Hindlimb muscle (tissue), 1 donor: Measurements from ENCODE around the gene IPO7. TPM values are rescaled to one million over a fixed set of nuclear protein-coding genes. Genes with fewer than 3 reads are reported as not detected.
"Not testable (repeated sequence)": the region's sequence is repeated elsewhere in the genome, so short reads cannot be mapped to it uniquely, and the experiment has no call there.

ENCODE experiments used
- DNase-seq: peaks from one replicate; pipeline ENCODE4 v3.0.0-alpha.2; 2013
- polyA plus RNA-seq: library from polyadenylated mRNA; unstranded; fragments of 120-200 nt; gene quantifications from one replicate; pipeline ENCODE4 v1.2.1, GENCODE V29; 2013; ENCODE audit not compliant: insufficient read length

IPO7 gene
- polyA plus RNA-seq, 1 donor: 85.3 TPM

DNA sequence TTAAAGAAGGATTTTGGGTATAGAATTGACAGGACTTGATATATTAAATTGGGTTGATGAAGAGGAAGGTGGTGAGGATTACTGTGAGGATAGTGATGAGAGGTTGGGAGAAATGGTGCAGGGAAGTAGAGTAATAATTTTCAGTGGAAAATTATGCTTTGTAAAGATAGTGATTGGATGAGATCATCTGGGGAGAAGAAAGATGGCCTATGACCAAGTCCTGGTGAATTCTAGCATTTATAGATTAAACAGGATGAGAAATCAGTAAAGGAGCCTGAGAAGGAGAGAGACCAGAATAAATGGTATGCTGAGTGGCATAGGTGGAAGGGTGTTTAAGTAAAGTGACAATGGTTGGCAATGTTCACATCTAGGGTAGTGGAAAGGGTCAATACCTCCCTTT is 15.0 kb downstream of the IPO7 start:
- no peak for DNase-seq

DNA sequence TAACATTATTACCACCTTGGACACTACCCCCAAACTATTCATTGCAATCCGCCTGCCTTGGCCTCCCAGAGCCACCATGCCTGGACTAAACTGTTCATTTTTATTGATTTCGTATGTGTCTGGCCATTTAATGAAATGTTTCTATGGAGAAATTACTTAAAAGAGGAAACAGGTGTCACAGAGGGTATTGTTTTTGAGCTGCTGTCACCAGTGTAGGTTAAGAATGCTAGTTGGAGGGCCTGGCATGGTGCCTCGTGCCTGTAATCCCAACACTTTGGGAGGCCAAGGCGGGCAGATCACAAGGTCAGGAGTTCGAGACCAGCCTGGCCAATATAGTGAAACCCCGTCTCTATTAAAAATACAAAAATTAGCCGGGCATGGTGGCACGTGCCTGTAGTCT is 17.4 kb downstream of the IPO7 start:
- not testable (repeated sequence) for DNase-seq

DNA sequence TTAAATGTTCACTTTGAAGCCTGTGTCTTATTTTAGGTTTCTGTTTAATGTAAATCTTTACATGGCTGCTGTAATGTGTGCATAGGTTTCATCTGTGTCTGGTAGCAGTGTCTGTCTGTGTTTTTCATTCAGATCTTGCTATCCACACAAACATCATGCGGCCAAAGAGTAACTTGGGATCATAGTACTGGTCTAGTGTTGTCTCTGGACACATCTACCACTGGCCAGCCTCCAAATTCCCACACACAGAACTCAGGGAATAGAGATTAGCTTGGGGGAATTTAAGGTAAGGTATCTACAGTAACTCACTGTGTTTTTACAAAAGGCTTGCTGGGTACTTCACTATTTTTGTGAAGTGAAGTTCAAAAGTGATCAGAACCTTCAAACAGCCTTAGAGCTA is 44.3 kb downstream of the IPO7 start:
- DNase-seq: peak; percentile 1

DNA sequence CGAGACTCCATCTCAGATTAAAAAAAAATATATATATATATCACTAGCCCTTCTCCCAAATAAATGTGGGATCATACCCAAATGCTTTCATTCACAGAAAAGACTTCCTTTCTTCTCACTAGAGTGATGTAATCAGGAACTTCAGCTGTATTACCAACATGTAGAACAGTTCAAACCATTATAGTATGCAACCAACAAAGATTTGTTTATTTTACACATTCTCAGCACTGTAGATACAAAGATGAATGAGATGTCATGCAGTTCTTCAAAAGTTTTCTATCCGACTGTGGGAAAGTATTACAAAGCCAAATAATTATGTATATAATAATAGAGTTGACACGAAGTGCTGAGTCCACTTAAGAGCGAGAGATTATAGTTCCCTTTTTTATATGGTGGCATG is 54.2 kb downstream of the IPO7 start:
- no peak for DNase-seq

DNA sequence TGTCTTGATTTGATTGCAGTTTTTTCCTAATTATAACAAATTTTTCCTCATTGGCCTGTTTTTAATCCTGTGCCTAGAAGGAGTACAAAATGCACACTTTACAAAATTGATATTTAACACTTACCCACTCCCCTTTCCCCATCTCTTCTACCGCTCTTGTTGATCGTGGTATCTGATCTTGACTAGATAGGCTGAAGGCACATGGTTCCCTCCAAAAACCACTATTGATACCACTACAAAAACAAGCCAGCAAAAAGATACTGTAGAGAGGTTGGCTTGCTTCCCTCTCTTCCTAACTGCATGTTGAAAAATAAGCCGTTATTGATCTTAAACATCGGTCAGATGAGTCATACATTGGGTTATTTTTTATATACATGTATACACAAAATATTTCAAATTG is 61.8 kb downstream of the IPO7 start:
- DNase-seq: no peak

DNA sequence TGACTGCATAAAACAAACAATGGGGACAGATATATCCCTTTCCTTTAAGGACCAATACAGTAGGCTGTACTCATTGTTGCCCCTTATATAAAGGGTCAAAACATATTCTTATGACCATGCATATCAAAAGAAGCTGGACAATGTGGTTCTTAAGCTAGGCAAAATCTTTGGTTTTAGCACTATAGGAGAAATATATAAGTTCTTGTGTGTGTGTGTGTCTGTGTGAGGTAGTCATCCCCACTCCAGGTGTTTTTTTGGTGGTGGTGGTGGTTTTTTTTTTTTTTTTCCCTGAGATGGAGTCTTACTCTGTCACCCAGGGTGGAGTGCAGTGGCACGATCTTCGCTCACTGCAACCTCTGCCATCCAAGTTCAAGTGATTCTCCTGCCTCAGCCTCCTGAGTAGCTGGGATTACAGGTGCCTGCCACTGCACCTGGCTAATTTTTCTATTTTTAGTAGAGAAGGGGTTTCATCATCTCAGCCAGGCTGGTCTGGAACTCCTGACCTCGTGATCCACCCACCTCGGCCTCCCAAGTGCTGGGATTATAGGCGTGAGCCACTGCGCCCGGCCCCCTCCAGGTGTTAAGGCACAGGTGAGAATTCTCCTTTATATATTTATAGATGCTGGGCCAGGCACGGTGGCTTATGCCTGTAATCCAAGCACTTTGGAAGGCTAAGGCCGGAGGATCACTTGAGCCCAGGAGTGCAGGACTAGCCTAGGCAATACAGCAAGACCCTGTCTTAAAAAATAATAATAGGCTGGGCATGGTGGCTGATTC is 64.3 kb downstream of the IPO7 start:
- no peak for DNase-seq

DNA sequence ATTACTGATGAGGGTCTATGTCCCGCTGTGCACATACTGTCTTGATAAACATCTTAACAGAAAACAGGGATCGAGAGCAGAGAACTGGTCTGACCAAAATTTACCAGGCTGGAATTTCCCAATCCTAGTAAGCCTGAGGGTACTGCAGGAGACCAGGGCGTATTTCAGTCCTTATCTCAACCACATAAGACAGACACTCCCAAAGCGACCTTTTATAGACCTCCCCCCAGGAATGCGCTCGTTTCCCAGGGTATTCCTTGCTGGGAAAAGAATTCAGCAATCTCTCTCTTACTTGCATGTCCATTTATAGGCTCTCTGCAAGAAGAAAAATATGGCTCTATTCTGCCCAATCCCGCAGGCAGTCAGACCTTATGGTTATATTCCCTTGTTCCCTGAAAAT is 67.6 kb downstream of the IPO7 start:
- not testable (repeated sequence) for DNase-seq

DNA sequence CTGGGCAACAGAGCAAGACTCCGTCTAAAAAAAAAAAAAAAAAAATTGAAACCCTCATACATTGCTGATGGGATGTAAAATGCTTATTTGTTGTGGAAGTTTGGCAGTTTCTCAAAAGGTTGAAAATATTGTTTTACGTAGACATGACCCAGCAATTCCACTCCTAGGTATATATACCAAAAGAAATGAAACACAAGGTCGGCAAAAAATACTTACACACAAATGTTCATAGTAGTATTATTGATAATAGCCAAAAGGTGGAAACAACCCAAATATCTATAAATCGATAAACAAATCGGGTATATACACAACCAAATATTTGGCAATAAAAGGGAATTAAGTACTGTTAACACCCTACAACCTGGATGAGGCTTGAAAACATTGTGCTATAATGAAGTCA is 71.3 kb downstream of the IPO7 start:
- DNase-seq: no peak

DNA sequence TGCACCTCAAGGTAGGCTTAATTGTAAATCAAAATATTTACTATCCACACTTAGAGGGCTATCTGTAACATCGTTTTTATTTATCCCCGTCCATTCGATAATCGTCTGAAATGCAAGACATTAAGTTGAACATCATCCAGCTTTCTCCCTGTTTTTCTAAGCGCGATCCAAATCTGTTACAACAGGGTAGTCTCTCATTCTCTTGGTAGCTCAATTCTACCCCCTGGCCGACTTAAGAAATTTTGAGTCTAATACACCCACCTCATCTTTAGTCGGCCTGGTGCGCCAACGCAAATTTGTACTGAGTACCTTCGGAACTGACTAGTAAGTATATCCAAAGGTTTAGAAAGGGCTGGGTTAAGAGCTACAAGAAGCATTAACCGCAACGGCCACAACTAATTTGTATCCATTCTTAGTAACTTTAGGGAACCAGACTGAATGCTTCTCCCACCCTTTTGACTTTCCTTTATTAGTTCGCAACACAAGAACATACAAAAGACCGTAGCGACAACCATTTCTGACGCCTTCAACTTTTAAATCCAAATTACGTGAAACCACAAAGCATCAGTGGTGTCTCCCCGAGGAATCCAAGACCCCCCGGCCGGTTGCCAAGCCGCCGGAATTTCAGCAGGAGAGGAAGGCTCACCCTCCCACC is 75.3 kb downstream of the IPO7 start:
- DNase-seq: peak; percentile 59

DNA sequence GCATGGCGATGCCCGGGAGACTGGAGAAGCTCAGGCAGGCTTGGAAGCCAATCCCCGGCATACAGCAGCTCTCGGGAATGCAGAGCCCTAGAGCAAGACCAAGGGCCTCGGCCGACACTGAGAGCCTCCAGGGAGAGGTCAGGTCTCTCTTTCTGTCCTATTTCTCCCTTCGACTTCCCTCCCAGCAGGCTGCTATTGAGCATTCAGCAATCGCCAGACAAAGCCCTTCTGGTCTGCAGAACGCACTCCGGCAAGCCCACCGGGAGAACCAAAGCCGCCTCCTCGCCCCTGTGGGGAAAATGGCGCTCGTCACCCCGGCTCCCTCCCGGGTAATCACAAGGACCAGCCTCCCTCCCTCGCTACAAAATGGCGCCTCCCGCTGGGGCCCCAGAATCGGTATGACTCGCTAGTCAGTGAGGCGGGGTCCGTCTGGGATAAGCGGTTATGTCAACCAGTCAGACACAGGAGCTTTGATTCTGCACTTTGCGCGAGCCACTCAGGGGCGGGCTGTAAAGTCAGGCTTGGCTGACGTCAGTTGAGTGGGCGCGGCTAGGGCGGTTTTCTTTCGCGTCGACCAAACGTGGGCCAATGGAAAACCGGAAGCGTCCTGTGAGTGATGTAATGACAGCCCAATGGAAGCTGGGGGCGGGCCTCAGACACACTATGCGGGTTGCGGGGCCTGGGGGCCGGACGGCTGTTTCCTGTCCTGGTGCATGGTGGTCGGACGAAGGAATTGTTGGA is 76.0 kb downstream of the IPO7 start, which contains the start of gene ZNF143:
TSS of gene ZNF143 (plus strand) at position 691 of the 741 bp plus-strand sequence. CDS start 10,297 bp downstream, outside the sequence.
- DNase-seq: peak; percentile 99

DNA sequence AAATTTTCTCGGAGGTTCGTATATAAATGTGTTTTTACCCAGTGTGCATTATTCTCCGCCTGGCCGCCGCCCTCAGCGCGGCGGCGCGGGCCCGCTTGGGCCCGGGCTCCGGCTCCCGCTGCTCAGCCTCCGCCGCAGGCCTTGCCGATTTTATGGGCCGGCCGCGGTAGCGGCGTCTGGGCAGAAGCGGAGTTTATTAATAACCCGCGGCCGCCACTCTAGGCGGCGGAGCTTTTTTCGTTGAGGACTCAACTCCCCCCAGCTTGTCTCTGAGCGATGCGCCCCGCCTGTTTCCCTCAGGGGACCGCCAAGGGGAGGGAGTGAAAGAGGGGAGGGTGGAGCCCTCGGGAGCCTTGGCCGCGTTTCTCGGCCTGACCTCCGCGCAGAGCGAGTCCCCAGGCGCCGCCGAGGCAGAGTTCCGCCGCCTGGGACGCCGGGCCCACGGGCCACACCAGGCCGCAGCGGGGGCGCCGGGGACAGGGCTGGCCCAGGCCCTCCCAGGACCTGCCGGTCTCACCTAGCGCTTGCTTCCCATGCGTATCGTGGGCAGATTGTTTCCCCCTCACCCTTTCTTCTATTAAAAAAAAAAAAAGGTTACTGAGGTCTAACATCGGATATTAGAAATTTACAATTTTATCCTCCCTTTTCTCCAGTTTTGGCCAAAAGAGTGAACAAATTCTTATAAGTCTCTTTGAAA is 76.8 kb downstream of the IPO7 start:
- peak; percentile 91 for DNase-seq

DNA sequence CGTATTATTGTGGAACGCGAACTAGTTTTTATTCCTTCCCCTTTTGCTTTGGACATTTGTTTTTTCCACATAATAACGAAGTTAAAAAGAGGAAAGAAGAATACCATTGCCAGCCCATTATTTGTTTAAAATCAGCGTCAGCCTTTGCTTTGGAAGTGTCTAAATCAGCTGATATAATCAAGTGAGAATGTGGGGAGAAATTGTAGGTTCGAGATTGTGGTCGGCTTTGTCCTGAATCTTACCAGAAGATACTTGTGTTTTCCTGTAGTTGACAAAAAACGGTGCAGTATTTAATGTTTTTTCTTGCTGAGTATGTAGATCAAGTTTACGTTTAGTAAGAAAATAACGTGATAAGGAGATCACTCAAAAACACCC is 77.3 kb downstream of the IPO7 start:
- peak; percentile 39 for DNase-seq

DNA sequence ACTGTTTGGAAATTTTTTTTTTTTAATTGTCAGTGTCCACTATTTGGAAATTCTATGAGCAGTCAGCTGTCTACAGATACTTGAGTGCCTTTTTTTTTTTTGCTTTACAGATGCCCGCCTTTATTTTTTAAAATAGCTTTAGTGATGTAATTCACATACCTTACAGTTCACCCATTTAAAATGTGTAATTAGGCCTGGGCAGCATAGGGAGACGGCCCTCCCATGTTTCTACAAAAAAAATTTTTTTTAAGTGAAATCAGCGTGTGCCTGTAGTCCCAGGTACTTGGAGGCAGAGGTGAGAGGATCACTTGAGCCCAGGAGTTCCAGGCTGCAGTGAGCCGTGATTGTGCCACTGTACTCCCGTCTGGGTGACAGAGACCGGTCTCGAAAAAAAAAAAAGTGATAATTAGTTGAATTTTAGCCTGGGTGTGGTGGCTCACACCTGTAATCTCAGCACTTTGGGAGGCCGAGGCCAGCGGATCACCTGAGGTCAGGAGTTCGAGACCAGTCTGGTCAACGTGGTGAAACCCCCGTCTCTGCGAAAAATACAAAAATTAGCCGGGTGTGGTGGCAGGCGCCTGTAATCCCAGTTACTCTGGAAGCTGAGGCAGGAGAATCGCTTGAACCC is 77.8 kb downstream of the IPO7 start:
- no peak for DNase-seq

DNA sequence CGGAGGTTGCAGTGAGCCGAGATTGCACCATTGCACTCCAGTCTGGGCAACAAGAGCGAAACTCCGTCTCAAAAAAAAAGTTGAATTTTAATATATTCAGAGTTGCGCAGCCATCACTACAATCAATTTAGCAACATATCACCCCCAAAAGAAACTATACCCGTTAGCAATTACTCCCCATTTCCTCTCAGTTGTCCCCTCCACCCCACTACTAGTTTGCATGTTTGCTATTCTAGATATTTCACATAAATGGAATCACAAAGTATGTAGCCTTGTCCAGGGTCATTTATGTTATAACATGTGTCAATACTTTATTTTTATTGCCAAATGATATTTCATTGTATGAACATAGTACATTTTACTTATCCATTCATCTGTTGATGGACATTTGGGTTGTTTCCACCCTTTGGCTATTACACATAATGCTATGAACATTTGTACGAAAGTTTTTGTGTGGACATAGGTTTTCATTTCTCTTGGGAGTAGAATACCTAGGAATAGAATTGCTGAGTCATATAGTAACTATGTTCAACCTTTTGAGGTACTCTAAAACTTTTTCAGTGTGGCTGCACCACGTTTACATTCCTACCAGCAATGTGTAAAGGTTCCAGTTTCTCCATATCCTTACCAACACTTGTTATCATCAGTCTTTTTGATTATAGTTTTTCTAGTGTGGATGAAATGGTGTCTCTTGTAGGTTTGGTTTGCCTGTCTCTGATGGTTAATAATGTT is 78.5 kb downstream of the IPO7 start:
- no peak for DNase-seq

DNA sequence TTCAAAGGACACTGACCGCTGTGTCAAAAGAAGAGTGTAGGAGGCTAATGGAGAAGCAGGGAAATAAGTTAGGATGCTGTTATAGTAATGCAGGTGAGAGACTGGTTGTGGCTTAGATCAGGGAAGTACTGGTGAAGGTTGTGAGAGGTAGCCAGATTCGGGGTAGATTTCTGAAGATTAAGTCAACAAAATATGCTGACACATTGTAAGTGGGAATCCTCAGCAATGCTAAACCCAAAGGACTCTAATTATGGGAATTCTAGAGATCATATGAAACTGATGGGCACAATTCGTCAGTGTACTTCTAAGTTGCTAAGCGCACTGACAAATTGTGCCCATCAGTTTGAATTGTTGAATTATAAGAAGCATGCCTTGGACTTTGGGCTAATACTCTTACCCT is 86.3 kb downstream of the IPO7 start:
- no peak for DNase-seq

DNA sequence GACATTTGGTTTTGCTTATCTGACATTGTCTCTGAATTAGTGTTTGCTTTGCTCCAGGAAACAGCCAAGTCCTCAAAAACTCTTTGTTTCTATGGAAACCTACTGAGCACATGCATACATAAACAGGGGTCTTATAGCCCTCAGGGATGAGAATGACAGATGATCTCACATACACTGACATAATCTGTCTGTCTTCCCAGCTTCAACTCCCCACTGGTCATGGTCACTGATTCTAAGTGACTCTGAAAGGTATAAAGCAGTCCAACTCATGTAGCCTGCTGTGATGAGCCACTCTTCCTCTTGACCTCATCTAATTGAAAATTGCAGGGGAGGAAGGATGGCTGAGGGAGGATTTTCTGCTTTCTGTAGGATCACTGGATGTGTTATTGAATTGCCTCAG is 89.0 kb downstream of the IPO7 start:
- DNase-seq: no peak

DNA sequence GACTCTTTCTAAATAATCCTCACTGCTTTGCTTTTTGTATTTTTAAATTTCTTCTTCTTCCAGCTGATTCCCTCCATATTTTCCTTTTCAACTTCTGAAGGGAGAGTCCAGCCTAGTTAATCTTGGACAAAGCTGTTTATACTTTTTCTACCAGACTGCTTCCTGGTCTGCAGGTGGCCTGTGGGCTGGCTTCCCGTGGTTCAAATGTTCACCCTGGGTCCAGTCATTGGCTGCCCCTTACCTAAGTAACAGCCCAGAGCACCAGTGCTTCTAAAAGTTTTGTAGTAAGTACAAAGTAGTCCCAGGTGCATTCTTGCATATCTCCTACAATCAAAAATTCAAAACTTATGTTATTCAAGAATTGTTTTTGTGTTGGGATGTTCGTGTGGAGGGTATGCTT is 95.4 kb downstream of the IPO7 start:
- DNase-seq: no peak

DNA sequence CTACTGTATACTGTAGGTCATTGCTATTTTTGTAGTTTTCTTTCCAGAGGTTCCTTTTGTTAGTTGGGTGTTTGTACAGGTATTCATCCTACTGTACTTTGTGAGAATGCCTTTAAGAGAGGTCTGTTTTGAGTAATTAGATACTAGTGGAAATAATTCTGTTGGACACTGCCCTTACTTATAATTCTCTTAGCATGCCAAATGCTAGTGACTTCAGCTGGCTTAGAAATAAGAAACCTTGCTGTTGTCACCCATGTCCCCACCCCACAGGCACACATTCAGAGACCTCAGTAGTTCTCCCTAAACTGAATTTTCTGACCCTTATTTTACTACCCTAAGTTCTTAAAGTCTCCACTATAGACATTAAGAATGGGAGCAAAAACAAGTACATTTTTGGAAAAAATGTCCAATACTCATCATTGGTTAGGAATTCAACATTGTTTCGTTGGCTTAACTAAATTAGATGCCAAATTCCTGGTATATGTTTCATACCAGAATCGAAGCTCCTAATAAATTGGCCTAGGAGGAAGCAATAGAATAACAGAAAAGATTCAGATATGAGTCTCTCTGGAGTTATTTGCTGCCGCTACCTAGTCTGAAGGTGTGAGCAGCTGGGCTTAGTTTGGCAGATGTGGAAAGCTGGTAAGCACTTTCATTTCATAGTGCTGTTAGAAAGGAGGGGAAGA is 104.8 kb downstream of the IPO7 start:
- DNase-seq: no peak

DNA sequence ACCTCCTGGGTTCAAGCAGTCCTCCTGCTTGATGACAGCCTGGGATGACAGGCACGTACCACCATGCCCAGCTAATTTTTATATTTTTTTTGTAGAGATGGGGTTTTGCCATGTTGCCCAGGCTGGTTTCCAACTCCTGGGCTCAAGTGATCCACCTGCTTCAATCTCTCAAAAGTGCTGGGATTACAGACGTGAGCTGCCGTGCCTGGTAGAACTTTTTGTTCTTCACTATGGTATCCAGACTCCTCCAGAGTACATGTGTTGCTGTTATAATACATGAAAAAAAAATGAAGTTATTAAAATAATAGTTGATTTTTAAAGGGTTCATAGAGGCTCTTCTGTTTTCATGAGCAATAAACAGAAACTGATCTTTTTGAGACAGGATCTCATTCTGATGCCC is 105.9 kb downstream of the IPO7 start:
- DNase-seq: no peak

DNA sequence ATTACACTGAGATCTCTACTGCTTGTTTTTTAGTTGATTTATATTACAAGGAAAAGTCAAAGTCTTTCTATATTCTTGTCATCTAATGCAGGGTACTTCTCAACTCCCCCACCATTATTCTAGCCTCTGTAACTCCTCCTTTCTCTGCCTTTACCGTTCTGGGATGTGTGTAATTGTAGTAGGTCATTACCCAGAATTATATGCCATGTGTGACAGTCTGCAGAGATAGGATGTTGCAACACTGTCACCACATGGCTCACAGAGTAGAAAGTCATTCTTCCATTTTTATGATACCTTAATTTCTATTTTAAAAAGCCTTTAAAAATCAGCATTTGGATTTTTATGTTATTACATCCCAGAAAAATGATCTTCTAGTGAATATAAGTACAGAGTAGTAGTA is 109.0 kb downstream of the IPO7 start:
- no peak for DNase-seq

DNA sequence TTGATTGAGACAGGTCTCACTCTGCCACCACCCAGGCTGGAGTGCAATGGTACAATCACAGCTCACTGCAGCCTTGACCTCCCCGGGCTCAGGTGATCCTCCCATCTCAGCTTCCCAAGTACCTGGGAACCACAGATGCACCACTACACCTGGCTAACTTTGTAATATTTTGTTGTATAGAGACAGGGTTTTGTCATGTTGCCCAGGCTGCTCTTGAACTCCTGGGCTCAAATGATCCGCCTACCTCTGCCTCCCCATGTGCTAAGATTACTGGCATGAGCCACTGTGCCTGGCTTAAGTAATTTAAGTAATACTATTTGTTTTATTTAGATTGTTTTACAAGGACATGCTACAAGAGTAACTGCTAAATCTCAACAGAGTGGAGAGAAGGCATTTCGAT is 109.9 kb downstream of the IPO7 start:
- no peak for DNase-seq
